Psoas muscle (tissue), 8 donors: Measurements from ENCODE around the gene SPRYD3. TPM values are rescaled to one million over a fixed set of nuclear protein-coding genes. Genes with fewer than 3 reads are reported as not detected.

Experiments
- ATAC-seq, 4 donors: fragments of 200-7000 bp; cut with Tn5 transposase; one replicate each; pipeline ENCODE4 v1.9.1; 2020; ENCODE audit warnings: moderate library complexity in 3 of 4, mild to moderate bottlenecking in 2 of 4
- DNase-seq, 2 donors: peaks; one replicate each; pipeline ENCODE4 v3.0.0-alpha.2; 2020
- H3K27ac ChIP-seq: fragments of 200-600 bp; one replicate; pipeline ENCODE4 v1.8.0; 2022
- H3K27me3 ChIP-seq, 3 donors: fragments of 200-600 bp in 1 of 3; one replicate each; pipeline versions ENCODE4 v1.6.1 to v1.8.0; 2013 to 2022; ENCODE audit warnings: low read length in 2 of 3, mild to moderate bottlenecking in 2 of 3, moderate library complexity in 1 of 3; ENCODE audit not compliant: insufficient read depth in 3 of 3
- H3K36me3 ChIP-seq, 2 donors: fragments of 200-600 bp in 1 of 2; one replicate each; pipeline versions ENCODE4 v1.6.1 to v1.8.0; 2013 to 2022; ENCODE audit warnings: low read depth in 1 of 2, mild to moderate bottlenecking in 1 of 2, moderate library complexity in 1 of 2; ENCODE audit not compliant: insufficient read depth in 1 of 2
- H3K4me1 ChIP-seq: fragments of 200-600 bp; one replicate; pipeline ENCODE4 v1.8.0; 2022
- H3K4me3 ChIP-seq: fragments of 200-600 bp; one replicate; pipeline ENCODE4 v1.8.0; 2022; ENCODE audit warnings: mild to moderate bottlenecking
- H3K9me3 ChIP-seq: fragments of 200-600 bp; one replicate; pipeline ENCODE4 v1.8.0; 2022
- WGBS, 3 donors: extraction: QIAGEN DNeasy Blood & Tissue Kit; methylation state at CpG; one replicate each; pipeline versions ENCODE4 v1.1.6 to v1.1.7; 2013; 5-methylcytosine and 5-hydroxymethylcytosine counted together
- intact Hi-C, 2 donors: fragments of 100-400 bp; cut with DNase I; formaldehyde crosslinking; loops; one replicate each; pipeline versions ENCODE4 v1.11.0 to v1.14.2; 2022
- polyA plus RNA-seq, 3 donors: library from polyadenylated mRNA; stranded (reverse); fragments of 200-250 nt; gene quantifications; one replicate each; pipeline ENCODE4 v1.2.3, GENCODE V29; 2013
- total RNA-seq, 4 donors: library from RNA; stranded (reverse); fragmentation: NEBNext Ultra II Directional in 2 of 4; extraction: Animal tissue kit (Norgen Biotek cat#: 25700) in 2 of 4; gene quantifications; one replicate each; pipeline versions ENCODE4 v1.2.1 to v1.2.4, GENCODE V29; 2021 to 2023
- TF ChIP-seq, protein P1 (sequence below): fragments of 200-600 bp; IDR thresholded peaks from one replicate; pipeline ENCODE4 v1.8.0; 2022; ENCODE audit warnings: antibody characterized with exemption
- donor health status: healthy with polysubstance abuse.
- donor health status: DM: no; HTN: no; CAD: no; lungs with moderate emphysema.
- donor health status: Bipolar disorder and iron deficiency.
- donor health status: healthy.
- donor health status: DM: yes; HTN: yes; CAD: no.
- donor health status: DM: no; HTN: no; CAD: no.
- donor health status: DM: no; HTN: no; CAD: no.
- donor health status: DM: yes; HTN: yes; CAD: no.

The SPRYD3 gene
- total and polyA plus RNA-seq, 7 donors = 16.5 to 49.1 (median 21.8) TPM

DNA sequence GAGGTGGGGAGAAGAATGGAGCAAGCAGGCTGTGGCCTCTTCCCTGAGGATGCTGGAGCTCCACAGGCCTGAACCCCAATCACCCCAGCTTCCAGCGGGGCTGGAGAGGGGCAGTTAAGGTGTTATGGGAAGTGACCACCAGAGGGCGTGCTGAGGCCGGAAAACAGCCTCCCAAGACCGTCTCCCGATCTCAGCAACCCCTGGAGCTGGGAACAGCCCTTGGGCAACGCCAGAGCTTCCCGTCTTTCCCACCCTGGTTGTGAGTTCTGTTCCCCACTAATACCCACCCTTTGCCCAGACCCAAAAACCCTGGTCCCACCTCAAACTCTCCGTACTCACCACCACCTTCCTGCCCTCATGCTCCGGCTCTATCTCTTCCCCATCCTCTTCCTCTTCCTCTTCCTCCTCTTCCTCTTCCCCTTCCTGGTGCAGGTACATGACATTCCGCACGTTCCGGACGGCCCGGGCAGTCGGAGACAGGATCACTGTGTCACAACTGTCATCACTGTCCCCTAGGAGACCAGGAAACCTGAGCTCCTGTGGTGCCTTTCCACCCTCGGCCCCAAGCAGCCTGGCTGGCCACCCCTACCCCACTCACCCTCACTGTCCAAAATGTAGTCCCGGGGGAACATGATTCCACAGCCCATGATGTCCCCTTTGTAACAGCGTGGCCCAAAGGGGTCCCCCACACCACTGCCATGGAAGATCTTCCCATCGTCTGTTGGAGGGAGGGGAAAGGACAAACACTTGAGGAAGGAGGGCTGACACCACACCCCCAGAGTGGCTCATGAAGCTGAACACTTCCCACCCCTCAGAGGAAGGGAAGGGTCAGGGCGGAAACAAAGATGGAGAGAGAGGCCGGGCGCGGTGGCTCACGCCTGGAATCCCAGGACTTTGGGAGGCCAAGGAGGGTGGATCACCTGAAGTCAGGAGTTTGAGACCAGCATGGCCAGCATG, 12.9 kb downstream of the SPRYD3 start:
- intact Hi-C loops = loop anchor here (1.0 to 5.0 kb wide), 3 partner anchors 33 to 131 kb away; no protein-coding TSS in a partner anchor
- Histone ChIP-seq H3K9me3 (no peaks in the 10 kb centered on the region), H3K4me1 (peaks cover 20% of the 10 kb centered on the region), H3K27ac (peak overlapping the region; percentile 61), H3K27me3 (no peaks in the 10 kb centered on the region), H3K36me3 (peaks cover 0 to 64% of the 10 kb centered on the region in 2 donors), H3K4me3 (peak overlapping the region; percentile 22)
- 32 to 34% (median 33%) methylated on average over 24 of the region's 24 CpGs for WGBS, 3 donors
- ATAC-seq = peak; percentile 64 to 76 (median 72)
- TF ChIP-seq, protein P1, sequence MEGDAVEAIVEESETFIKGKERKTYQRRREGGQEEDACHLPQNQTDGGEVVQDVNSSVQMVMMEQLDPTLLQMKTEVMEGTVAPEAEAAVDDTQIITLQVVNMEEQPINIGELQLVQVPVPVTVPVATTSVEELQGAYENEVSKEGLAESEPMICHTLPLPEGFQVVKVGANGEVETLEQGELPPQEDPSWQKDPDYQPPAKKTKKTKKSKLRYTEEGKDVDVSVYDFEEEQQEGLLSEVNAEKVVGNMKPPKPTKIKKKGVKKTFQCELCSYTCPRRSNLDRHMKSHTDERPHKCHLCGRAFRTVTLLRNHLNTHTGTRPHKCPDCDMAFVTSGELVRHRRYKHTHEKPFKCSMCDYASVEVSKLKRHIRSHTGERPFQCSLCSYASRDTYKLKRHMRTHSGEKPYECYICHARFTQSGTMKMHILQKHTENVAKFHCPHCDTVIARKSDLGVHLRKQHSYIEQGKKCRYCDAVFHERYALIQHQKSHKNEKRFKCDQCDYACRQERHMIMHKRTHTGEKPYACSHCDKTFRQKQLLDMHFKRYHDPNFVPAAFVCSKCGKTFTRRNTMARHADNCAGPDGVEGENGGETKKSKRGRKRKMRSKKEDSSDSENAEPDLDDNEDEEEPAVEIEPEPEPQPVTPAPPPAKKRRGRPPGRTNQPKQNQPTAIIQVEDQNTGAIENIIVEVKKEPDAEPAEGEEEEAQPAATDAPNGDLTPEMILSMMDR = peak; percentile 90
- peak; percentile 82 to 93 for DNase-seq

DNA sequence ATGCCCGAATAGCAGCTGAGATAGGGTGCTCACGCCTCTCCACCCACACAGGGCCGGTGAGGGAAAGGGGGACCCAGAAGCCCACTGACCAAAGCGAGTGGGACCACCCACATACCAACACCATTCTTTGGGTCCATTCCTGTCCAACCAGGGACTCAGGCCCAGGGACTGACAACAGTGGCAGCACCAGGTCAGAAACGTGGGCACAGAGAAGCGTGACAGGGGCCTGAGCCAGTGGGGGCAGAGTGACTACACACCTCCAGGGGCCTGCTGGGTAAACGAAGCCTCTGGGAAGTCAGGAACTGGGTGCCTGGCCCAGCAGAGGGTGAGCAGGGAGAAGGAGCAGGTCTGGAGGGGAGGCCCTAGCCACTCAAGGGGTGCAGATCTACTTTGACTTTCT, 13.7 kb downstream of the SPRYD3 start:
- ATAC-seq (peak in 3 of 4 donors; percentile 9 to 18 (median 12)), DNase-seq (peak; percentile 22 to 59)
- H3K27me3 ChIP-seq = no peaks in the 10 kb centered on the region
- WGBS, 3 donors = 69 to 75% (median 69%) methylated on average over 7 of the region's 7 CpGs
- intact Hi-C loops = loop anchor here (1.0 to 5.0 kb wide), 2 partner anchors 34 to 132 kb away; no protein-coding TSS in a partner anchor
- H3K27ac ChIP-seq = peak overlapping the region; percentile 61
- peaks cover 0 to 65% of the 10 kb centered on the region in 2 donors for H3K36me3 ChIP-seq
- H3K9me3 ChIP-seq = no peaks in the 10 kb centered on the region
- TF ChIP-seq, protein P1 = no peak
- H3K4me1 ChIP-seq = peaks cover 23% of the 10 kb centered on the region
- H3K4me3 ChIP-seq = no peak overlapping the region

DNA sequence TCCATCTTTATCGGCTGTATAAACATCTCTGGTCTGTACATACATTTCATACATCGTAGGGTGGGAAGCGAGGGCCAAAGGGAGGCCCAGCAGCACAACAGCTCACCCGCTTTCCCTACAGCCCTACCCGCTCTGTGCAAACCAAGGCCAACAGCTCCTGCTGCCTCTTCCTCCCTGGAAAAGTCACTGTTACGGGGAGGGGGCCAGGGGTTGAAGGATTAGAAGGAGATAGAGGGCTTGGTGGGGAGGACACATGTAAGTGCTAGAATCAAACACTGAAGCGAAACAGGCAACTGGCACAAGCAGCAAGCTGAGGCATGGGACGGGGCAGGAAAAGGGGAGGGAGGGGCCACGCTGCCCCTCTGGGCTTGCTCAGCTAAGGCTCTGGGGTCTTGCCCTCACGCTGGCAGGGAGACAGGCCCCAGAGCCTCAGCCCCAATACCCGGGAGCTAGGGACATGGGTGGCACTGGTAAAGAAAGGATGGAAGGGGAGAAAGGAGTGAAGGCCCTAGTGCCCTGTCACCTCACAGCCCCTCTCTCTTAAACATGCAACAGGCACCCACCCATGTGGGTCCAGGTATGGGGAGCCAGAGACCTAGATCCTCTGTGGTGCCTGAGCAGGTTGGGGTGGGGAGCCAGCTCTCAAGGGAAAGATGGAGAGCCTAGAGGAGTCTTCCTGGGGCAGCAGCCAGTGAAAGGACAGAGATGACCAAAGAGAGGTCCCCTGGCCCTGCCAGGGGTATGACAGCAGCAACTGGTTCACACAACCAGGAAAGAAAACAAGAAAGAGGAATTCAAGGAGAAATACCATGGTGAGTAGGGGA, 14.4 kb downstream of the SPRYD3 start:
- ATAC-seq (peak in 1 of 4 donors; percentile 1), DNase-seq (peak; percentile 22 to 59)
- TF ChIP-seq, protein P1 = no peak
- 62 to 78% (median 72%) methylated on average over 11 of the region's 11 CpGs for WGBS, 3 donors
- H3K9me3 ChIP-seq = no peaks in the 10 kb centered on the region
- peaks cover 23% of the 10 kb centered on the region for H3K4me1 ChIP-seq
- peak overlapping the region; percentile 61 for H3K27ac ChIP-seq
- H3K4me3 ChIP-seq = no peak overlapping the region
- peaks cover 0 to 65% of the 10 kb centered on the region in 2 donors for H3K36me3 ChIP-seq
- no peaks in the 10 kb centered on the region for H3K27me3 ChIP-seq
- intact Hi-C loops = loop anchor here (1.0 to 5.0 kb wide), 2 partner anchors 34 to 132 kb away; no protein-coding TSS in a partner anchor

DNA sequence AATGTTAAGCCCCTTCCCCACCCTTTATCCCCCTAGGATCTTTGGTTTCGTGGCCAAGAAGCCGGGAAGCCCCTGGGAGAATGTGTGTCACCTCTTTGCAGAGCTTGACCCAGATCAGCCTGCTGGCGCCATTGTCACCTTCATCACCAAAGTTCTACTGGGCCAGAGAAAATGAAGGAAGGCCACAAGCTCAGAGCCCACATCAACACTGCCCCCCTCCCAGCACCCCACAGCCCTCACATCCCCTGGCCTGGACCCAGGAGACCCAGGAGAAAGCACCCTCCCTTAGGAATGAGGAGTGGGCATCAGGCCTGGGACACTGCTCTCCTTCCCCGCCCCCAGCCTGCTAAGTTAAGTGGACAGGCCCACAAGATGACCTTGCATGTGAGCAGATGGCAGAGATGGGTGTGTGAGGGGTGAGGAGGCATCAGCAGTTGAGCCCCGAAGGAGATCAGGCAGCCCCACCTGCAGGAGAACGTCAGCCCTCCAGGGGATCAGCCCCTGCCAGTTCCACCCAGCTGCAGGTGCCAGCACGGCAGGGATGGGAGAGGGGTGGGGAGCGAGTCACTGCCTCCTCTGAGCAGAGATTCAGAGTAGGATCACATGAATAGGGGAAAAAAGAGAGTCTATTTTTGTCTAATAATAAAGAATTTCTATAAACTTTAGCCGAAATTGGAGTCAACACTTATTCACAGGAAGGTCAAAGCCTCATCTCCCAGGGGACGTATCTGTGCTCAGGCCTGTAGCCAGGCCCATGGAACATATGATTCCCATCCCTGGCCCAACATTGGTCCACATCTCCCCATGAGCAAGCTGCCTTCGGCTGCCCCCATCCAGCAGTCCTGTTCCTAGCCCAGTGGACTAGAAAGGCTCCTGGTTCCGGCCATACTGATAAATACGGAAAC, 15.2 kb downstream of the SPRYD3 start:
- no peaks in the 10 kb centered on the region for H3K27me3 ChIP-seq
- H3K36me3 ChIP-seq = peaks cover 0 to 67% of the 10 kb centered on the region in 2 donors
- intact Hi-C loops = no loop called here
- peak overlapping the region; percentile 33 for H3K27ac ChIP-seq
- ATAC-seq (peak in 2 of 4 donors; percentile 17 to 18), DNase-seq (peak; percentile 73 to 80)
- no peak overlapping the region for H3K4me3 ChIP-seq
- WGBS, 3 donors = 45 to 57% (median 47%) methylated on average over 13 of the region's 13 CpGs
- H3K9me3 ChIP-seq = no peaks in the 10 kb centered on the region
- TF ChIP-seq, protein P1 = no peak
- H3K4me1 ChIP-seq = peaks cover 26% of the 10 kb centered on the region
